PC-9 (cell line): ENCODE results near the gene NFATC1.

Experiments
- EZH2 ChIP-seq: fragments of 200-600 bp; sonication (generic); IDR thresholded peaks from 2 replicates; pipeline ENCODE4 v1.8.0; 2017; ENCODE audit warnings: antibody characterized with exemption, low read depth
- TF ChIP-seq, protein P1 (sequence below): fragments of 200-600 bp; sonication (generic); conservative IDR thresholded peaks from 2 replicates; pipeline ENCODE4 v1.6.1; 2017; ENCODE audit warnings: mixed run types, antibody characterized with exemption, mild to moderate bottlenecking, moderate library complexity

DNA sequence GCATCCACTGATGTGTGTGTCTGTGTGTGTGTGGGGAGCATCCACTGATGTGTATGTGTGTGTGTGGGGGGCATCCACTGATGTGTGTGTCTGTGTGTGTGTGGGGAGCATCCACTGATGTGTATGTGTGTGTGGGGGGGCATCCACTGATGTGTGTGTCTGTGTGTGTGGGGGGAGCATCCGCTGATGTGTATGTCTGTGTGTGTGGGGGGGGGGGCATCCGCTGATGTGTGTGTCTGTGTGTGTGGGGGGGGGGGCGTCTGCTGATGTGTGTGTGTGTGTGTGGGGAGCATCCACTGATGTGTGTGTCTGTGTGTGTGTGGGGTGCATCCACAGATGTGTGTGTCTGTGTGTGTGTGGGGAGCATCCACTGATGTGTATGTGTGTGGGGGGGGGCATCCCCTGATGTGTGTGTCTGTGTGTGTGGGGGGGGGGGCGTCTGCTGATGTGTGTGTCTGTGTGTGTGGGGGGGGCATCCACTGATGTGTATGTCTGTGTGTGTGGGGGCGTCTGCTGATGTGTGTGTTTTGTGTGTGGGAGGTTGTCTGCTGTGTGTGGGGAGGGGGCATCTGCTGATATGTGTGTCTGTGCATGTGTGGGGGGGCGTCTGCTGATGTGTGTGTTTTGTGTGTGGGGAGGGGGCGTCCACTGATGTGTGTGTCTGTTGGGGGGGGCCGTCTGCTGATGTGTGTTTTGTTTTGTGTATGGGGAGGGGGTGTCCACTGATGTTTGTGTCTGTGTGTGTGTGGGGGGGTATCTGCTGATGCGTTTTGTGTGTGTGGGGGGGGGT is 125.9 kb downstream of the NFATC1 start:
- TF ChIP-seq, protein P1, sequence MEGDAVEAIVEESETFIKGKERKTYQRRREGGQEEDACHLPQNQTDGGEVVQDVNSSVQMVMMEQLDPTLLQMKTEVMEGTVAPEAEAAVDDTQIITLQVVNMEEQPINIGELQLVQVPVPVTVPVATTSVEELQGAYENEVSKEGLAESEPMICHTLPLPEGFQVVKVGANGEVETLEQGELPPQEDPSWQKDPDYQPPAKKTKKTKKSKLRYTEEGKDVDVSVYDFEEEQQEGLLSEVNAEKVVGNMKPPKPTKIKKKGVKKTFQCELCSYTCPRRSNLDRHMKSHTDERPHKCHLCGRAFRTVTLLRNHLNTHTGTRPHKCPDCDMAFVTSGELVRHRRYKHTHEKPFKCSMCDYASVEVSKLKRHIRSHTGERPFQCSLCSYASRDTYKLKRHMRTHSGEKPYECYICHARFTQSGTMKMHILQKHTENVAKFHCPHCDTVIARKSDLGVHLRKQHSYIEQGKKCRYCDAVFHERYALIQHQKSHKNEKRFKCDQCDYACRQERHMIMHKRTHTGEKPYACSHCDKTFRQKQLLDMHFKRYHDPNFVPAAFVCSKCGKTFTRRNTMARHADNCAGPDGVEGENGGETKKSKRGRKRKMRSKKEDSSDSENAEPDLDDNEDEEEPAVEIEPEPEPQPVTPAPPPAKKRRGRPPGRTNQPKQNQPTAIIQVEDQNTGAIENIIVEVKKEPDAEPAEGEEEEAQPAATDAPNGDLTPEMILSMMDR: no peak
- no peak for TF ChIP-seq EZH2
